Ishikawa (cell line): ENCODE data around the gene DMPK.

Source experiments
- CEBPB ChIP-seq: IDR thresholded peaks from 2 replicates; pipeline ENCODE4 v1.6.1; 2012
- CREB1 ChIP-seq: IDR thresholded peaks from 2 replicates; pipeline ENCODE4 v1.6.1; 2012; ENCODE audit warnings: low read depth
- EP300 ChIP-seq: IDR thresholded peaks from 2 replicates; pipeline ENCODE4 v1.6.1; 2012; ENCODE audit warnings: borderline replicate concordance
- FOXM1 ChIP-seq: IDR thresholded peaks from 2 replicates; pipeline ENCODE4 v1.6.1; 2012; ENCODE audit warnings: low read depth, borderline replicate concordance
- MAX ChIP-seq: IDR thresholded peaks from 2 replicates; pipeline ENCODE4 v1.6.1; 2012
- RAD21 ChIP-seq: IDR thresholded peaks from 2 replicates; pipeline ENCODE4 v1.6.1; 2012; ENCODE audit warnings: low read depth
- REST ChIP-seq: IDR thresholded peaks from 2 replicates; pipeline ENCODE4 v1.6.1; 2012; ENCODE audit warnings: low read depth, mild to moderate bottlenecking
- TAF1 ChIP-seq: IDR thresholded peaks from 2 replicates; pipeline ENCODE4 v1.6.1; 2012; ENCODE audit warnings: low read depth, mild to moderate bottlenecking
- TCF12 ChIP-seq: IDR thresholded peaks from 2 replicates; pipeline ENCODE4 v1.6.1; 2012; ENCODE audit warnings: low read depth
- TEAD4 ChIP-seq: IDR thresholded peaks from 2 replicates; pipeline ENCODE4 v1.6.1; 2012
- USF1 ChIP-seq: IDR thresholded peaks from 2 replicates; pipeline ENCODE4 v1.6.1; 2012
- YY1 ChIP-seq: IDR thresholded peaks from 2 replicates; pipeline ENCODE4 v1.6.1; 2012; ENCODE audit warnings: low read depth

- TF ChIP-seq CEBPB (no peak), MAX (no peak), USF1 (no peak), TAF1 (no peak), REST (no peak), EP300 (no peak), TCF12 (no peak), RAD21 (no peak), CREB1 (no peak), FOXM1 (no peak), TEAD4 (no peak), YY1 (no peak)
Observed at GRCh38 chr19:45825917-45826893, 43.9 kb upstream of the DMPK start.
